ENCODE measurements around the gene SWI5. TPM values are rescaled to one million over a fixed set of nuclear protein-coding genes. Genes with fewer than 3 reads are reported as not detected.
A peak's percentile ranks its signal among the peaks of the same experiment; 100 is the strongest.

The SWI5 gene
- total RNA-seq, 4 donors from 2014 or later: 7.8 to 20.8 (median 20.8) TPM; not detected in 1

DNA sequence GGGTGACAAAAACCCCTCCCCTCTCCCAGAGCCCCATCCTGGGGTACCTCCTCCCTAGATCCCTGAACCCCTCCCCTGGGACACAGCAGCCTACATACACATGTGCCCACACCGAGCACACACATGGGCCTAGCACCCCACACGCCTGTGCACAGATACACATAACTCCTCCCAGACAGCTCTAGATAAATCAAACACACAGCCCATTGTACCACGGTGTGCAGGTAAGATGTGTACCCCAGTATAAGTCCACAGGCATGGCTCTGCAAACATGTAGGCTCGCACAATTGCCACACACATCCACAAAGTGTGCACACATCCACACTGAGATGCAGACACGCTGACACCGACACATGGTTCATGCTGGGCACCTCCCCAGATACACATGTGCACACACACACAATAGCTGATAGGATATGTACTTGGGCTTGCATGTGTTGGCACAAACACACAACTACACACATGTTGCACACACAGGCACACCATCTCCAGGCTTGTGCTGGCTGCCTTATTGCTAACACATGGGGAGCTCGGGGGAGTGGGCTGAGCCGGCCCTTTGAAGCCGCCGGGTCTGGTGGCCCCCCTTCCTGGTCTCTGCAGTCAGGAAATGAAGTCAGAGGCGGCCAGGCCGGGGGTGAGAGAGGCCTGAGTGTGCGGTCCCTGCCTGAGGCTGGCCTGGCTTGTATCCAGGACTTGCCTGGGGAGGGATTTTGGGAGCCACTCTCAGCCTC is 30.5 kb upstream of the SWI5 start:
- Histone ChIP-seq H3K27me3 (peaks cover under 1% of the 10 kb centered on the region), H3K9me3 (no peaks in the 10 kb centered on the region), H3K4me1 (peaks cover 3 to 20% (median 8%) of the 10 kb centered on the region in 4 donors), H3K36me3 (no peaks in the 10 kb centered on the region), H3K27ac (peak overlapping the region; percentile 53 to 68 (median 58)), H3K4me3 (no peak overlapping the region)
- no peak for TF ChIP-seq EP300 (IDR thresholded peaks at IDR 0.05; ENCODE audit: low read depth)
- TF ChIP-seq POLR2A (IDR thresholded peaks at IDR 0.05): no peak
- no peak for TF ChIP-seq POLR2AphosphoS5 (IDR thresholded peaks at IDR 0.05)
- no peak for TF ChIP-seq CTCF (IDR thresholded peaks at IDR 0.05)
- DNase-seq: no peak
- 57% methylated on average over 13 of the region's 13 CpGs; no CpG with 5 or more reads in 1 of the 2 donors for WGBS, 2 donors (ENCODE audit: low coverage in 1 of 2)
- in situ Hi-C loops (cut with MboI; ENCODE audit: low pct_ligation_motif_present in 1 of 4, low pct_unique_long_range_greater_than_20kb in 1 of 4, low sequenced_read_pairs in 3 of 4): no loop called here
- intact Hi-C loops (cut with DNase I; ENCODE audit: low total_unique reads): no loop called here

DNA sequence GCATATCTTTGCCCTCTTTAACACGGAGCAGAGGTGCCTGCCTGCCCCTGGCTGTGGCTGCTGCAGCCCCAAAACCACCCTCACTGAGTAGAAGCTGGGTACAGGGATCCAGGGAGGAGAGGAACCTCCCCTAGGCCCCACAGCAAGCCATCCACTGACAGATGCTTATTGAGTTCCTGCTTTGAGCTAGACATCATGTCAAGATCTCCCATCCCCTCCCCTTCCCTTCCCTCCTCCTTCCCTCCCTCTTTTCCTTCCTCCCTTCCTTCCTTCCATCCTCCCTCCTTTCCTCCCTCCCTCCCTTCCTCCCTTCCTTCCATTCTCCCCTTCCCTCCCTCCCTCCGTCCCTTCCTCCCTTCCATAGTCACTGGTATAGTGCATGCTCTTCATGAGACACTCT is 29.6 kb upstream of the SWI5 start:
- Histone ChIP-seq H3K36me3 (no peaks in the 10 kb centered on the region), H3K4me3 (no peak overlapping the region), H3K9me3 (no peaks in the 10 kb centered on the region), H3K27me3 (peaks cover 10% of the 10 kb centered on the region), H3K27ac (peak overlapping the region in 1 of 4 donors; percentile 58), H3K4me1 (peaks cover 7 to 29% (median 16%) of the 10 kb centered on the region in 4 donors)
- WGBS, 2 donors (ENCODE audit: low coverage in 1 of 2): 70 to 100% methylated on average over 1 to 2 of the region's 2 CpGs
- TF ChIP-seq EP300 (IDR thresholded peaks at IDR 0.05; ENCODE audit: low read depth): no peak
- no peak for TF ChIP-seq CTCF (IDR thresholded peaks at IDR 0.05)
- TF ChIP-seq POLR2A (IDR thresholded peaks at IDR 0.05): no peak
- TF ChIP-seq POLR2AphosphoS5 (IDR thresholded peaks at IDR 0.05): no peak
- in situ Hi-C loops (cut with MboI; ENCODE audit: low pct_ligation_motif_present in 1 of 4, low pct_unique_long_range_greater_than_20kb in 1 of 4, low sequenced_read_pairs in 3 of 4): no loop called here
- DNase-seq: no peak
- intact Hi-C loops (cut with DNase I; ENCODE audit: low total_unique reads): no loop called here

DNA sequence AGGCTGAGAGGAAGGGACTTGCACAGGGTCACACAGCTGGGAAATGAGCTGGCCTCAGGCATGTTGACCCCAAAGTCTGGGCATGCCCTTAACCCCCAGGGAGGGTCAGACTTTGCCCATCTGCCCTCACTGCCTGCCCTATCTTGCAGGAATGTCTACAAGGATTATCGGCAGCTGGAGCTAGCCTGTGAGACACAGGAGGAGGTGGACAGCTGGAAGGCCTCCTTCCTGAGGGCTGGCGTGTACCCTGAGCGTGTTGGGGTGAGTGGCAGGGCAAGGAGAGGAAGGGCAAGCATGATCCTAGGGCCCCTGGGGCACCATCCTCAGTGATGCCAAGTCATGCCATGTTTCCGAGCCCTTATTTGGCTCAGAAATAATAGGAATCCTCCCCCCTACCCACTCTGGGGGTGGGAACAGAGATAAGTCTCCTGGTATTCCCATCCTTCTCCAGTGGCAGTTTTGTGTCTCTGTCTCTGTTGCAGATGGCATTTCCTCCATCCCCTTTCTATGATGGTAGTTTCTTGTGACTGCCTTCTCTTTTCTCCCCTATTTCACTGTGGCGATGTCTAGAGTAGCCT is 28.8 kb upstream of the SWI5 start:
- no peak for TF ChIP-seq CTCF (IDR thresholded peaks at IDR 0.05)
- TF ChIP-seq POLR2AphosphoS5 (IDR thresholded peaks at IDR 0.05): no peak
- no peak for TF ChIP-seq POLR2A (IDR thresholded peaks at IDR 0.05)
- no peak for TF ChIP-seq EP300 (IDR thresholded peaks at IDR 0.05; ENCODE audit: low read depth)
- DNase-seq: no peak
- Histone ChIP-seq H3K27ac (no peak overlapping the region), H3K4me1 (peaks cover 7 to 30% (median 16%) of the 10 kb centered on the region in 4 donors), H3K36me3 (no peaks in the 10 kb centered on the region), H3K9me3 (no peaks in the 10 kb centered on the region), H3K27me3 (peaks cover 10% of the 10 kb centered on the region), H3K4me3 (no peak overlapping the region)
- WGBS, 2 donors (ENCODE audit: low coverage in 1 of 2): 60 to 86% methylated on average over 3 to 5 of the region's 5 CpGs
- intact Hi-C loops (cut with DNase I; ENCODE audit: low total_unique reads) (no loop called here), in situ Hi-C loops (cut with MboI; ENCODE audit: low pct_ligation_motif_present in 1 of 4, low pct_unique_long_range_greater_than_20kb in 1 of 4, low sequenced_read_pairs in 3 of 4) (no loop called here)

DNA sequence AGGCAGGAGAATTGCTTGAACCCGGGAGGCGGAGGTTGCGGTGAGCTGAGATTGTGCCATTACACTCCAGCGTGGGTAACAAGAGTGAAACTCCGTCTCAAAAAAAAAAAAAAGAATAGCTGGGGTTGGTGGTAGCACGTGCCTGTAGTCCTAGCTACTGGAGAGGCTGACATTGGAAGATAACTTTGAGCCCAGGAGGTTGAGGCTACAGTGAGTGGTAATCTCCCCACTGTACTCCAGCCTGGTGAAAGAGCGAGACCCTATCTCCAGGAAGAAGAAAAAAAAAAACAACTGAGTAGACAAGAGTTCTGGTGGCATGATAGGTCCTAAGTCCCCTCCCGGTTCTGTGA is 26.5 kb upstream of the SWI5 start:
- Histone ChIP-seq H3K36me3 (no peaks in the 10 kb centered on the region), H3K4me3 (peak overlapping the region in 1 of 4 donors; percentile 46), H3K4me1 (peaks cover 7 to 30% (median 16%) of the 10 kb centered on the region in 4 donors), H3K9me3 (no peaks in the 10 kb centered on the region), H3K27ac (no peak overlapping the region), H3K27me3 (peaks cover 10% of the 10 kb centered on the region)
- in situ Hi-C loops (cut with MboI; ENCODE audit: low pct_ligation_motif_present in 1 of 4, low pct_unique_long_range_greater_than_20kb in 1 of 4, low sequenced_read_pairs in 3 of 4) (no loop called here), intact Hi-C loops (cut with DNase I; ENCODE audit: low total_unique reads) (no loop called here)
- 67 to 79% methylated on average over 2 to 8 of the region's 8 CpGs for WGBS, 2 donors (ENCODE audit: low coverage in 1 of 2)
- DNase-seq: no peak
- TF ChIP-seq CTCF (IDR thresholded peaks at IDR 0.05) (no peak), POLR2A (IDR thresholded peaks at IDR 0.05) (no peak), EP300 (IDR thresholded peaks at IDR 0.05; ENCODE audit: low read depth) (no peak)

All from transverse colon (tissue), 4 donors.